ENCODE results near the gene TNIK. TPM values are rescaled to one million over a fixed set of nuclear protein-coding genes. Genes with fewer than 3 reads are reported as not detected.

Gene TNIK
- total RNA-seq, 6 donors from 2014 or later: 23.2 to 74.4 (median 38.3) TPM

- WGBS, 2 donors: 79 to 90% methylated on average over 3 of the region's 3 CpGs
- no peak overlapping the region for H3K4me3 ChIP-seq
- no peaks in the 10 kb centered on the region for H3K36me3 ChIP-seq
- H3K9me3 ChIP-seq: no peaks in the 10 kb centered on the region
- TF ChIP-seq EP300 (IDR thresholded peaks at IDR 0.05) (no peak), POLR2AphosphoS5 (IDR thresholded peaks at IDR 0.05) (no peak), POLR2A (IDR thresholded peaks at IDR 0.05) (no peak)
- TF ChIP-seq, protein P1, sequence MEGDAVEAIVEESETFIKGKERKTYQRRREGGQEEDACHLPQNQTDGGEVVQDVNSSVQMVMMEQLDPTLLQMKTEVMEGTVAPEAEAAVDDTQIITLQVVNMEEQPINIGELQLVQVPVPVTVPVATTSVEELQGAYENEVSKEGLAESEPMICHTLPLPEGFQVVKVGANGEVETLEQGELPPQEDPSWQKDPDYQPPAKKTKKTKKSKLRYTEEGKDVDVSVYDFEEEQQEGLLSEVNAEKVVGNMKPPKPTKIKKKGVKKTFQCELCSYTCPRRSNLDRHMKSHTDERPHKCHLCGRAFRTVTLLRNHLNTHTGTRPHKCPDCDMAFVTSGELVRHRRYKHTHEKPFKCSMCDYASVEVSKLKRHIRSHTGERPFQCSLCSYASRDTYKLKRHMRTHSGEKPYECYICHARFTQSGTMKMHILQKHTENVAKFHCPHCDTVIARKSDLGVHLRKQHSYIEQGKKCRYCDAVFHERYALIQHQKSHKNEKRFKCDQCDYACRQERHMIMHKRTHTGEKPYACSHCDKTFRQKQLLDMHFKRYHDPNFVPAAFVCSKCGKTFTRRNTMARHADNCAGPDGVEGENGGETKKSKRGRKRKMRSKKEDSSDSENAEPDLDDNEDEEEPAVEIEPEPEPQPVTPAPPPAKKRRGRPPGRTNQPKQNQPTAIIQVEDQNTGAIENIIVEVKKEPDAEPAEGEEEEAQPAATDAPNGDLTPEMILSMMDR (IDR thresholded peaks at IDR 0.05): no peak
- DNase-seq (no peak), ATAC-seq (ENCODE audit: low FRiP score in 2 of 2) (no peak)
- peaks cover 3 to 14% (median 6%) of the 10 kb centered on the region in 4 donors for H3K4me1 ChIP-seq
- H3K27ac ChIP-seq: no peak overlapping the region
- H3K27me3 ChIP-seq: no peaks in the 10 kb centered on the region
Observed at GRCh38 chr3:171389491-171389890, 70.7 kb downstream of the TNIK start.

DNA sequence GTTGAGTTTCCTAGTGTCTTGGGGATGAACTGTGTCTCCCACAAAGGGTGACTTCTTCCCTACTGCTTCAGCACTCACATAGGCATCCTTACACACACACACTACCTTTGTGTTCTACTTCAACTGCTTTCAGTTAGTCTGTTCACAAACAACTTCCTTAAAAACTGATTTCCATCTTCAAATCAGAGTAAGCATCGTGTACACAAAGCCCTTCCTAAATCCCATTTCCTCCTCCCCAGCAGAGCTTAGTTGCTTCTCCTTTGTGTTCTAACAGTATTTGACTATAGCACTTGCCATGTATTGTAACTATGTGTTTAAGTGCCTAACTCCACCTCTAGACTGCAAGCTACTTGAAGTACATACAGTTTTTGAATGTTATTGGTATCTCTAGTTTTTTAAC, 71.7 kb downstream of the TNIK start:
- Histone ChIP-seq H3K27me3 (no peaks in the 10 kb centered on the region), H3K9me3 (no peaks in the 10 kb centered on the region), H3K36me3 (no peaks in the 10 kb centered on the region), H3K4me3 (no peak overlapping the region), H3K4me1 (peaks cover 7 to 18% (median 7%) of the 10 kb centered on the region in 4 donors), H3K27ac (no peak overlapping the region)
- no peak for DNase-seq
- WGBS, 2 donors: 32 to 44% methylated on average over 1 of the region's 1 CpG
- no peak for ATAC-seq (ENCODE audit: low FRiP score in 2 of 2)
- TF ChIP-seq, protein P1 (IDR thresholded peaks at IDR 0.05): no peak
- TF ChIP-seq POLR2AphosphoS5 (IDR thresholded peaks at IDR 0.05) (no peak), POLR2A (IDR thresholded peaks at IDR 0.05) (no peak), EP300 (IDR thresholded peaks at IDR 0.05) (no peak)

- ATAC-seq (ENCODE audit: low FRiP score in 2 of 2): no peak
- no peak overlapping the region for H3K27ac ChIP-seq
Observed at GRCh38 chr3:171387062-171387461, 73.1 kb downstream of the TNIK start.

GRCh38 chr3:171385086-171385485, 75.1 kb downstream of the TNIK start:
- DNase-seq: no peak
- Histone ChIP-seq H3K27me3 (no peaks in the 10 kb centered on the region), H3K4me1 (peaks cover 0 to 23% (median 8%) of the 10 kb centered on the region in 4 donors), H3K36me3 (no peaks in the 10 kb centered on the region), H3K27ac (no peak overlapping the region), H3K4me3 (no peak overlapping the region), H3K9me3 (no peaks in the 10 kb centered on the region)
- TF ChIP-seq EP300 (IDR thresholded peaks at IDR 0.05) (no peak), POLR2A (IDR thresholded peaks at IDR 0.05) (no peak), POLR2AphosphoS5 (IDR thresholded peaks at IDR 0.05) (no peak)
- TF ChIP-seq, protein P1 (IDR thresholded peaks at IDR 0.05): no peak
- no peak for ATAC-seq (ENCODE audit: low FRiP score in 2 of 2)
- WGBS, 2 donors: 87 to 89% methylated on average over 5 of the region's 5 CpGs

More at GRCh38 chr3:171387062-171387461, 73.1 kb downstream of the TNIK start:
- no peak overlapping the region for H3K4me3 ChIP-seq
- DNase-seq: no peak
- H3K27me3 ChIP-seq: no peaks in the 10 kb centered on the region
- no peaks in the 10 kb centered on the region for H3K9me3 ChIP-seq
- H3K36me3 ChIP-seq: no peaks in the 10 kb centered on the region
- TF ChIP-seq EP300 (IDR thresholded peaks at IDR 0.05) (no peak), POLR2A (IDR thresholded peaks at IDR 0.05) (no peak), POLR2AphosphoS5 (IDR thresholded peaks at IDR 0.05) (no peak)
- TF ChIP-seq, protein P1 (IDR thresholded peaks at IDR 0.05): no peak
- H3K4me1 ChIP-seq: peaks cover 0 to 23% (median 8%) of the 10 kb centered on the region in 4 donors

Measured in upper lobe of left lung (tissue), 6 donors.